ENCODE results near the gene USP31.

- TF ChIP-seq CTCF (IDR thresholded peaks at IDR 0.05 in 8 of 11, conservative IDR thresholded peaks at IDR 0.05 in 3 of 11) (no peak), POLR2A (IDR thresholded peaks at IDR 0.05) (no peak)
Measured at GRCh38 chr16:23195366-23195978, 46.2 kb upstream of the USP31 start.
